GM19468 (cell line): ENCODE measurements around the gene SEPHS1.
"Not testable (repeated sequence)": the region's sequence is repeated elsewhere in the genome, so short reads cannot be mapped to it uniquely, and the experiment has no call there.

Experiments used
- ATAC-seq: cut with Tn5 transposase; IDR thresholded peaks from one replicate; pipeline ENCODE4 v1.9.1; 2021; ENCODE audit warnings: mild to moderate bottlenecking, moderate library complexity, moderate number of reproducible peaks; ENCODE audit not compliant: unreplicated experiment; ENCODE audit errors: extremely low read depth

SEPHS1 gene

DNA sequence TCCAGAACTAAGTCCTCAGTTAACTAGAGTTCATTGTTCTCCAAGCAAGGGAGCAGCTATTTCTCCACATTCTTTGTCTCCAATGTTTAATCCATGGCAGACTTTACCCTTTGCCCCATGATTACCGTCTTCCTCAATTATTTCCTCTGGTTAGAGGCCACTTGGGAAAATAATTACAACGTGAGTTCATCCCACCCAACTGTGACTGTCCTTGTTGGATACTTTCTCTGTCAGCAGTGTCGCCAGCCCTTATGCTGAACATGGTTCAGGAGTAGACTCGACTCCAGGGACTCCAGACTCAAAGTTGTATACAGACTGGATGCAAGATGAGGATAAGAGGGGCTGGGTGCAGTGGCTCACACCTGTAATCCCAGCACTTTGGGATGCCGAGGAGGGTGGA, 17.1 kb upstream of the SEPHS1 start:
- ATAC-seq: no peak

- ATAC-seq: no peak
Measured at GRCh38 chr10:13360587-13360986, 12.5 kb upstream of the SEPHS1 start.

DNA sequence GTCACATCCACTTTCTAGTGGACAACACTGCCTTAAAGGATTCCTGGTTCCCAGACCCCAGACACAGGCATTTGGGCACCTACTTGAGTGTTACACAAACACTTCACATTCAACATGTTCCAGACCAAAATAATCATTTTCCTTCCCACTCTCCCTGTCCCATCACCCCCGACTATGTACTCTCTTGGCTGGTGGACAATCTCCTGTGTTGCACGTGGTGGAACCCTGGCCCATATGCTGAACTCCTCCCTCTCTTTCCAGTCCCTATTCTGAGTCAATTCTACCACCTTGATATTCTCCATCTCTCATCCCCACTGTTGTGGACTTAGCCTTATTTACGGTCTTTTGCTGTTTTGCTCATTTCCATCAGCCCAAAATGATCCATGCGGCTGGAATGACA, 8.3 kb upstream of the SEPHS1 start:
- no peak for ATAC-seq

GRCh38 chr10:13354783-13355182, 6.7 kb upstream of the SEPHS1 start:
- ATAC-seq: no peak

- no peak for ATAC-seq
Measured at GRCh38 chr10:13352519-13352918, 4.4 kb upstream of the SEPHS1 start.

DNA sequence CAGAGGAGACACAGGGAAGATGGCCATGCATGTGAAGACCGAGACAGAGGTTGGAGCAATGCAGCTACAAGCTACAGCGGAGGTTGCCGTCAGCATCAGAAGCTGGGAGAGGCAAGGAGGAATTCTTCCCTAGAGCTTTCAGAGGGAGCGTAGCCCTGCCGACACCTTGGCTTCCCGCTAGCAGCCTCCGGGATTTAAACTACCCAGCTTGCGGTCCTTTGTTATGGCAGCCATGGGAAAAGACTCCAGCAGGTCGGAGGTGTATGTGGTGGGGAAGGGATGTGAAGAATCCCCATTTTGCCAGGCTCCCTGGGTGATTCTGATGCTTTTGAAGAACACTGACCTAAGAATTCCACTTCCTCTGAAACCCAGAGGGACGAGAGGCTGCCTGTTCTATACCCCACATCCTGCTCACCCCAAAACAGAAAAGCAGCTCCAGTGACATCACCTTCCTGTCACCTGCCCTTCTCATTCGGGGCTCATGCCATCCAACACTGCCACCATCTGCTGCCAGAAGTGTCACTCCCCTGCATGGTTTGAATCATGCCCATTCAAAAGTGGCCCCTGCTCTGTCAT, 3.3 kb upstream of the SEPHS1 start:
- ATAC-seq: no peak

DNA sequence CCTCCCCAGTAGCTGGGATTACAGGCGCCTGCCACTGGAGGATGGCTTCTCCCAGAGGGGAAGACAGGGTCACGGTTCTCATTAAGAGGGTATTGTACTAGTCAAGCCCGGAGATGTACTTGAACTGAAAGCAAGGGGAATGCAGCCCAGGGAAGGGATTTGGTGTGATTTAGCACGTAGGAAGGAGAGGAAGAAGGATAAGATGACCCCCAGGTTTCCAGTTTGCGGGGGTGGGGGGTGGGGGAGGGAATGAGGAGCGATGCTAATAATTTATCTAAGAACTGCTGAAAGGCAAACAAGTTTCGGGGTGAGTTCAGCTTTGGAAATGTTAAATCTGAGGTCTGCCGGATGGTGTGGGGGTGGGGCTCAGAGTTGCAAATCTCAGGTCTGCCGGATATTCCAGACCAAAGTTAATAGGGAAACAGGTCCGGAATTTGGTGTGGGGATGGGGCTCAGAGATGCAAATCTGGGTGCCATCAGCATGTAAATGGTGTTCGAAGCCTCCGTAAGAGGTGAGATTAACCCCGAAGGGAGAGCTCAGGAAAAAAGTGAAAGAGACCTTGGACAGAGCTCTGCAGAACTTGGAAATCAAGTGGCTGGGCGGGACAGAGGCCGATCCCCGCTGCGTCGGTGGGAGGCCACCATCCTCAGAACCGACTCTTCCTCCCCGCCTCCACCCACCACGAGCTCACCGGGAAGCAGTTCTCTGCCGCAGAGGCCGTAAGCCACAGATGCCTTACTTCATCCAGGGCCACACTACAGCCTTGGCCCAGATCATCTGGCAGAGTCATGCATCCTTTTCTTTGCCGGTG, 1.6 kb upstream of the SEPHS1 start:
- no peak for ATAC-seq

DNA sequence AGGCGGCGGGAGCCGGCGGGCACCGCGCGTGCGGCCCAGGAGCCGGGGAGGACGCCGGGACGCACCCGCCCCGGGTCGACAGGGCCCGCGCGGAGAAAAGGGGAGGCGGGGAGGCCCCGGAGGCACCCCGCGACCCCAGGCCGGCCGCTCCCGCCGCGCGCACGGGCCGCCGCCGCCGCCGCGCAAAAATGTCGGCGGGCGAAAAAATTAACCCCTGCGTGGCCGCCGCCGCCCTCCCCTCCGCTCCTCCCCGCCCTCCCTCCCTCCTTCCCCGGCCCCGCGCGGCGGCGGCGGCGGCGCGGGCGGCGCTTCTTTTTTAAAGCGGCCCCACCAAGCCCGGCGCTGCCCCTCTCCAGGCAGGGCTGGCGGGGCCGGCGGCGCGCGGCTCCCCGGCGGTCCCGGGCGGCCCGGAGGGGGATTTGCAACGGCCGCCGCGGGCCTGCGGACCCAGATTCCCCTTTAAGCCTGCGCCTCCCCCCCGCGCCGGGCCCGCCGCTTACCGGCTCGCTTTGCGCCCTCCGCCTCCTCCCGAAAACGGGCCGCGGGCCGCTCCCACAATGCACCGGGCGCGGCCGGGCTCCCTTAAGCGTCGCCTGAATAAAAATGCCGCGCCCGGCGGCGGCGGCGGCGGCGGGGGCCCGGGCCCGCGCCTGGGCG, 465 bp downstream of the SEPHS1 start:
- ATAC-seq: peak; percentile 20

DNA sequence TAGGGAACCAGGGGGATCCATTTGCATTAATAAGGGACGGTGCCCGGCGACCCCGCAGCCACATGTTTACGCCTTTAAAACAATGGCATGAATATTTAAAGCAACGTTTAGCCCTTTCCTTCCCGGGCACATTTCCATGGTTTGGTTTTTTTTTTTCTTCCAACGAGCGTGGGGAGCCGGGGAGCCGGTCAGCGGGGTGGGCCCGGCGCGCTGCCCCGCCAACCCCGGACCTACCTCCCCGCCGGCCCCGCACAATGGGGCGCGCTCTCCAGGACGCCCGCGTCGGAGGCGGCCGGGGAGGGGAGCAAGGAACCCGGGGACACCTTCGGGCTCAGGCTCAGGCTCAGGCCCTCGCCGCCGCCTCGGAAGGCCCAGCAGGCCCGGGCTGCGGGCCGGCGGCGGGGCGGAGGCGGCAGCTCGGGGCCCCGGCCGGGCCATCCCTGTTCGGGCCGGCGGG, 1.0 kb downstream of the SEPHS1 start:
- ATAC-seq: no peak

DNA sequence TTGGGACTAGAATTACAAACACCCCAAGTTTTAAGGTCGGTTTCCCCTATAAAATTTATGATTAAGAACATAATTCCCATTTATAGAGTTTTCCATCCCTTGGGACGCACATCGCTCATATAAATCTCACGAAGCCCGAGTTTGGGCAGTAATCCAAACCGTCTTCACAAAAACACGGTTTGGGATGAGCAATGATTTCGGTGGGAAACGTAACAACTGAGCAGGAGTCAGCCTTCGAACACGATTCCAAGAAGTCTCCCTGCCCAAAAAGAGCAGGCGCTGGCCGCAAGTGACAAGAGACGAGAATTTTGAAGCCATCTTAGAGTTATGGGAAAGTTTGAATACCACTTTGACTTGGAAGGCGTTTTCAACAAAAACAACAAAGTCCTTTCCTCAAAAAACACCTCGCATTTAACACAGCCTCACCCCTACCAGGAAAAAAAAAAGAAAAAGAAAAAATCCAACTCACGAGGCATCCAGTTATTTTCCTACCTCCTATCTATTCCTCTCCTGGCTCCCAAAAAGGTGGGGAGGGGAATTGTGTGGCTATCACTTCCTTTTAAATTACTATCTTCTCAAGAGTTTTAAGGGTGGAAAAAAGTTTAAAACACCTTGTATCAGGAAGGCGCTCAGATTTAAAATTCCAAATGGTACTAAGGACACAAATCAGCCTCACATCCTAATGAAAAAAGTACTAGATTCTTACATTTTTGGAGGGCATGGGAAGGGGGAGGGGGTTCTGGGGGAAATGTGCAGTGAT, 1.6 kb downstream of the SEPHS1 start:
- no peak for ATAC-seq

GRCh38 chr10:13340626-13341376, 7.3 kb downstream of the SEPHS1 start:
- ATAC-seq: peak; percentile 73

DNA sequence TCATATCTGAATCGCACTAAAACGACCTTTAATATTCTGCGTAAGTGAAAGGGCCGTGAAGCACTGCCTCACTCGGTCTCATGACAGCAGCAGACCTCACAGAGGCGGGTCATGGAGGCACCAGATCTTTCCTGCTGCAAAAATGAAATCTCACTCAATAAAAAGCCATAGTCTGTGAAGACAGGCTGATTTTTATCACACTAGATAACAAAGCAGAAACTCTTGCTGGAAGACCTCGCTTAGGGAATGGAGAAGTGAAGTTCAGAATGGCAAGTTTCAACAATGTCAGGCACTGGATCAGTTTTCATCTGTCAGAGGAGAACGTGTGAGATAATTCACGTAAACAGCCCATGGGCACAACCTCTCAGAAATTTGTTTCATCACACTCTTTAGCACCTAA, 8.0 kb downstream of the SEPHS1 start:
- ATAC-seq: no peak

GRCh38 chr10:13338390-13339110, 9.5 kb downstream of the SEPHS1 start:
- no peak for ATAC-seq

GRCh38 chr10:13337827-13338196, 10.3 kb downstream of the SEPHS1 start:
- ATAC-seq: no peak

DNA sequence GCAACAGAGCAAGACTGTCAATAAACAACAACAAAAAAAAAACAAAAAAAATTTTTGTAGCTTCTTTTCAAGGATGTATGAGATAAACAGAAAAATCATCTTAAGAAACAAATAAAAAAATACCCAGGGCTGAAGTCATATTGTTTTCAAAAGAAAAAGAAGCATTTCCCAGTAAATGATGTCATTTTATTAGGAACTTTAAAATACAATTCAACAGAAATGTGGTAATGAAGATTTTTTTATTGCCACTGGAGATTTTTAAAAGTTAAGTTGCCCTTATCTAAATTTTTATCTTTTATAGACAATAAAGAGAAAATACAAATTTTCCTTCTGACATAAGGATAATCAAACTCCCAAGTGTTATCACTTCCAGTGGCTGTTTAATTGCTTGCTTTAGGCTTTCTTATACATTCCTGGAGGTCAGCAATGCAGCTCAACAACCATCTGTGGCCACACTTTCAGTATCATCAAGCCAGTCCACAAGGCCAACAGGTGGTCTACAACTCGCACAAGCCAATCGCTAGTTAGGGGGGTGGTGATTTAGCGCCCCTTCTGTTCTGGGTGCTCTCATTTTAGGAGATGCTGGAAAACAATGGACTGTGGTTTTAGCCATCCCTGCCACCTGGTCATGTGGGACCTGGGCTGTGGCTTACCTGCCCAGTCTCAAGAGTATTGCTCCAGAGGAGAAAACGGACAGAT, 10.8 kb downstream of the SEPHS1 start:
- ATAC-seq: no peak

- no peak for ATAC-seq
Measured at GRCh38 chr10:13335881-13336280, 12.2 kb downstream of the SEPHS1 start.

GRCh38 chr10:13334556-13334955, 13.5 kb downstream of the SEPHS1 start:
- ATAC-seq: no peak

- no peak for ATAC-seq
Measured at GRCh38 chr10:13331646-13332045, 16.4 kb downstream of the SEPHS1 start.

DNA sequence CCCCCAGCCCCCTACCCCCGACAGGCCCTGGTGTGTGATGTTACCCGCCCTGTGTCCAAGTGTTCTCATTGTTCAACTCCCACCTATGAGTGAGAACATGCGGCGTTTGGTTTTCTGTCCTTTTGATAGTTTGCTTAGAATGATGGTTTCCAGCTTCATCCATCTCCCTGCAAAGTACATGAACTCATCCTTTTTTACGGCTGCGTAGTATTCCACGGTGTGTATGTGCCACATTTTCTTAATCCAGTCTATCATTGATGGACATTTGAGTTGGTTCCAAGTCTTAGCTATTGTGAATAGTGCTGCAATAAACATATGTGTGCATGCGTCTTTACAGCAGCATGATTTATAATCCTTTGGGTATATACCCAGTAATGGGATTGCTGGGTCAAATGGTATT, 17.1 kb downstream of the SEPHS1 start:
- not testable (repeated sequence) for ATAC-seq
